Psoas muscle (tissue), 8 donors: ENCODE measurements around the gene PNPLA5. TPM values are rescaled to one million over a fixed set of nuclear protein-coding genes. Genes with fewer than 3 reads are reported as not detected.
A peak's percentile ranks its signal among the peaks of the same experiment; 100 is the strongest.

ENCODE experiments used
- ATAC-seq, 4 donors: fragments of 200-7000 bp; cut with Tn5 transposase; one replicate each; pipeline ENCODE4 v1.9.1; 2020; ENCODE audit warnings: moderate library complexity in 3 of 4, mild to moderate bottlenecking in 2 of 4
- DNase-seq, 2 donors: peaks; one replicate each; pipeline ENCODE4 v3.0.0-alpha.2; 2020
- H3K27ac ChIP-seq: fragments of 200-600 bp; one replicate; pipeline ENCODE4 v1.8.0; 2022
- H3K27me3 ChIP-seq, 3 donors: fragments of 200-600 bp in 1 of 3; one replicate each; pipeline versions ENCODE4 v1.6.1 to v1.8.0; 2013 to 2022; ENCODE audit warnings: low read length in 2 of 3, mild to moderate bottlenecking in 2 of 3, moderate library complexity in 1 of 3; ENCODE audit not compliant: insufficient read depth in 3 of 3
- H3K36me3 ChIP-seq, 2 donors: fragments of 200-600 bp in 1 of 2; one replicate each; pipeline versions ENCODE4 v1.6.1 to v1.8.0; 2013 to 2022; ENCODE audit warnings: low read depth in 1 of 2, mild to moderate bottlenecking in 1 of 2, moderate library complexity in 1 of 2; ENCODE audit not compliant: insufficient read depth in 1 of 2
- H3K4me1 ChIP-seq: fragments of 200-600 bp; one replicate; pipeline ENCODE4 v1.8.0; 2022
- H3K4me3 ChIP-seq: fragments of 200-600 bp; one replicate; pipeline ENCODE4 v1.8.0; 2022; ENCODE audit warnings: mild to moderate bottlenecking
- H3K9me3 ChIP-seq: fragments of 200-600 bp; one replicate; pipeline ENCODE4 v1.8.0; 2022
- CTCF ChIP-seq: fragments of 200-600 bp; IDR thresholded peaks from one replicate; pipeline ENCODE4 v1.8.0; 2022; ENCODE audit warnings: antibody characterized with exemption
- WGBS, 3 donors: extraction: QIAGEN DNeasy Blood & Tissue Kit; methylation state at CpG; one replicate each; pipeline versions ENCODE4 v1.1.6 to v1.1.7; 2013; 5-methylcytosine and 5-hydroxymethylcytosine counted together
- intact Hi-C, 2 donors: fragments of 100-400 bp; cut with DNase I; formaldehyde crosslinking; loops; one replicate each; pipeline versions ENCODE4 v1.11.0 to v1.14.2; 2022
- polyA plus RNA-seq, 3 donors: library from polyadenylated mRNA; stranded (reverse); fragments of 200-250 nt; gene quantifications; one replicate each; pipeline ENCODE4 v1.2.3, GENCODE V29; 2013
- total RNA-seq, 4 donors: library from RNA; stranded (reverse); fragmentation: NEBNext Ultra II Directional in 2 of 4; extraction: Animal tissue kit (Norgen Biotek cat#: 25700) in 2 of 4; gene quantifications; one replicate each; pipeline versions ENCODE4 v1.2.1 to v1.2.4, GENCODE V29; 2021 to 2023
- donor health status: healthy with polysubstance abuse.
- donor health status: DM: no; HTN: no; CAD: no; lungs with moderate emphysema.
- donor health status: Bipolar disorder and iron deficiency.
- donor health status: healthy.
- donor health status: DM: yes; HTN: yes; CAD: no.
- donor health status: DM: no; HTN: no; CAD: no.
- donor health status: DM: no; HTN: no; CAD: no.
- donor health status: DM: yes; HTN: yes; CAD: no.

Gene PNPLA5
- total and polyA plus RNA-seq, 7 donors: 0.01 to 0.18 TPM; not detected in 5

DNA sequence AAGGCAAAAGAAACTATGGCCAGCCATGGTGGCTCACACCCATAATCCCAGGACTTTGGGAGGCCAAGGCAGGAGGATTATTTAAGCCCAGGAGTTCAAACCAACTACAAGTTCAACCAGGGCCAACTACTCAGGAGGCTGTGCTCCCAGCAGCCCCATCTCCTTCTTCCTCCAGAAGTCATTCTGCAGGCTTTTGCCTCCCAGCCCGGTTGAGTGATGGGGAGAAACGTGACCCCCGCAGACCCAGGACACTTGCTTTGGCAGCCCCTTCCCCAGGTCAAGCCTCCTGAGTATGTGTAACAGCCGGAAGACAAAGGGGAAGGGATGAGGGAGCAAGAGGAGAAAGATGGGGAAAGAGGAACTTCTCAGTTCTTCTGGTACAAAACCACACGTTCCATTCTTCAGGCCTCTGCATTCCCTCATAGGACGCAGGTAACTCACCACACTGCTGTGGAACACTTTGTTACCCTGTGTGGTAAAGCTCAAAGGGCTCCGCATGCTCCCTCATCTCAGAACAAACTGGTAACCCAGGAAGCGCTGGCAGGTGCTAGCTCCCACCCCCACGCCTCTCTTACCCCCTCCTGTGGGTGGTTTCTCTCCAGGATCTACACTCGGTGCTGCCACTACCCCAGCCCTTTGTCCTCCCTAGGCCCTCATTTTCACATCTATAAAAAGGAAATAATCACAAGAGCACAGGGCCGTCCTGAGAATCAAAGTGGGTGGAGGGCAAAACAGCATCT is 33.5 kb downstream of the PNPLA5 start:
- intact Hi-C loops: no loop called here
- DNase-seq (peak in 1 of 2 donors; percentile 12), ATAC-seq (no peak)
- H3K9me3 ChIP-seq: no peaks in the 10 kb centered on the region
- no peak overlapping the region for H3K27ac ChIP-seq
- TF ChIP-seq CTCF: no peak
- H3K4me3 ChIP-seq: no peak overlapping the region
- no peaks in the 10 kb centered on the region for H3K4me1 ChIP-seq
- no peaks in the 10 kb centered on the region for H3K36me3 ChIP-seq
- WGBS, 3 donors: 74 to 81% (median 75%) methylated on average over 11 of the region's 11 CpGs
- peaks cover 0 to 54% (median 9%) of the 10 kb centered on the region in 3 donors for H3K27me3 ChIP-seq

DNA sequence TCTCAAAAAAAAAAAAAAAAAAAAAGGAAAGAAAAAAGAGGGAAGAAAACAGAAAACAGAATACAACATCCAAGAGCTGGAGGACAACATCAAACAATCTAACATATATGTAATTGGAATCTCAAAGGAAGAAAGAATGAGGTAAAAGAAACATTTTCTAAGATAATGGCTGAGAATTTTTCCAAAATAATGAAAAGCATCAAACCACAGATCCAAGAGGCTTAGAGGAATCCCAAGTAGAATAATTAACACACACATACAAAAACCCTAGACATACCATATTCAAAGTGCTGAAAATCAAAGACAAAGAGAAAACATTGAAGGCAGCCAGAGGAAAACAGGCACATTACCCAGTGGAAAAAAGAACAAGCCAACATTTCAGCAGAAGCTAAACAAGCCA is 34.4 kb downstream of the PNPLA5 start:
- intact Hi-C loops: no loop called here
- H3K4me3 ChIP-seq: no peak overlapping the region
- no peaks in the 10 kb centered on the region for H3K4me1 ChIP-seq
- H3K9me3 ChIP-seq: no peaks in the 10 kb centered on the region
- H3K27me3 ChIP-seq: peaks cover 0 to 54% (median 8%) of the 10 kb centered on the region in 3 donors
- H3K36me3 ChIP-seq: no peaks in the 10 kb centered on the region
- no peak for DNase-seq
- TF ChIP-seq CTCF: no peak
- no peak for ATAC-seq
- H3K27ac ChIP-seq: no peak overlapping the region

GRCh38 chr22:43855431-43855830 is 36.4 kb downstream of the PNPLA5 start:
- ATAC-seq (no peak), DNase-seq (peak in 1 of 2 donors; percentile 9)
- no peaks in the 10 kb centered on the region for H3K9me3 ChIP-seq
- H3K4me3 ChIP-seq: no peak overlapping the region
- intact Hi-C loops: no loop called here
- TF ChIP-seq CTCF: no peak
- 78 to 93% (median 93%) methylated on average over 4 of the region's 4 CpGs for WGBS, 3 donors
- H3K36me3 ChIP-seq: no peaks in the 10 kb centered on the region
- H3K27me3 ChIP-seq: peaks cover 0 to 51% (median 4%) of the 10 kb centered on the region in 3 donors
- H3K27ac ChIP-seq: no peak overlapping the region
- H3K4me1 ChIP-seq: no peaks in the 10 kb centered on the region

- H3K4me1 ChIP-seq: no peaks in the 10 kb centered on the region
- no peak overlapping the region for H3K27ac ChIP-seq
- DNase-seq: peak in 1 of 2 donors; percentile 39
- 89 to 92% (median 91%) methylated on average over 13 of the region's 13 CpGs for WGBS, 3 donors
- peaks cover 0 to 47% (median 4%) of the 10 kb centered on the region in 3 donors for H3K27me3 ChIP-seq
- ATAC-seq: no peak
- intact Hi-C loops: no loop called here
- TF ChIP-seq CTCF: no peak
- H3K9me3 ChIP-seq: no peaks in the 10 kb centered on the region
- no peak overlapping the region for H3K4me3 ChIP-seq
- H3K36me3 ChIP-seq: no peaks in the 10 kb centered on the region
Observed at GRCh38 chr22:43854786-43855271, 37.0 kb downstream of the PNPLA5 start.
